ENCODE results near the gene TEX11. TPM values are rescaled to one million over a fixed set of nuclear protein-coding genes. Genes with fewer than 3 reads are reported as not detected.

The TEX11 gene
- total and polyA plus RNA-seq, 2 of the 13 experiments (the other 11 are each of a cell fraction or from before 2014, with no cell fraction given) = not detected

DNA sequence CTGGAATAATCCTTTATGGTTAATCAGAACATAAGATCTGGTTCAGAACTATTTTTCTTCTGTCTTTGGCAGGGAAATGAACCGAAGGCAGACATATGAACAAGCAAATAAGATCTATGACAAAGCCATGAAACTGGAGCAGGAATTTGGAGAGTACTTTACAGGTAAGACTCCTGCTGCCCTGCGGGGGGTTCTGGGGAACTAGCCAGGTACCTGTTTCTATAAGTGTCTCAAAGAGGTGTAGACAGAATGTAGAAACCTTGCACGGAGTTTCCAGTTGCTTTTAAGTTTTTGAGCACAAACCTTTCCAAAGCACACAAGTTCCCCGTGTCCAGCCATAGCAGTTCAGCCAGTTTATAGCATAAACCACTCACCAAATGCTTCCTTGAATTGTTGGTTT, 407.7 kb downstream of the TEX11 start (continued):
- TF ChIP-seq AGO2 (optimal IDR thresholded peaks at IDR 0.05; ENCODE audit: low read depth, low read length) = no peak
- TF ChIP-seq FOXK2 (IDR thresholded peaks at IDR 0.05) = no peak
- TF ChIP-seq ZNF670 (CRISPR knock-in tag; IDR thresholded peaks at IDR 0.05; ENCODE audit: borderline replicate concordance) = no peak
- TF ChIP-seq, protein P1, sequence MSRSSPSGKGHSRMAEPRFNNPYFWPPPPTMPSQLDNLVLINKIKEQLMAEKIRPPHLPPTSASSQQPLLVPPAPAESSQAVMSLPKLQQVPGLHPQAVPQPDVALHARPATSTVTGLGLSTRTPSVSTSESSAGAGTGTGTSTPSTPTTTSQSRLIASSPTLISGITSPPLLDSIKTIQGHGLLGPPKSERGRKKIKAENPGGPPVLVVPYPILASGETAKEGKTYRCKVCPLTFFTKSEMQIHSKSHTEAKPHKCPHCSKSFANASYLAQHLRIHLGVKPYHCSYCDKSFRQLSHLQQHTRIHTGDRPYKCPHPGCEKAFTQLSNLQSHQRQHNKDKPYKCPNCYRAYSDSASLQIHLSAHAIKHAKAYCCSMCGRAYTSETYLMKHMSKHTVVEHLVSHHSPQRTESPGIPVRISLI (CRISPR knock-in tag; IDR thresholded peaks at IDR 0.05; ENCODE audit: borderline replicate concordance) = no peak
- TF ChIP-seq PPARG (CRISPR knock-in tag; conservative IDR thresholded peaks at IDR 0.05) = no peak

DNA sequence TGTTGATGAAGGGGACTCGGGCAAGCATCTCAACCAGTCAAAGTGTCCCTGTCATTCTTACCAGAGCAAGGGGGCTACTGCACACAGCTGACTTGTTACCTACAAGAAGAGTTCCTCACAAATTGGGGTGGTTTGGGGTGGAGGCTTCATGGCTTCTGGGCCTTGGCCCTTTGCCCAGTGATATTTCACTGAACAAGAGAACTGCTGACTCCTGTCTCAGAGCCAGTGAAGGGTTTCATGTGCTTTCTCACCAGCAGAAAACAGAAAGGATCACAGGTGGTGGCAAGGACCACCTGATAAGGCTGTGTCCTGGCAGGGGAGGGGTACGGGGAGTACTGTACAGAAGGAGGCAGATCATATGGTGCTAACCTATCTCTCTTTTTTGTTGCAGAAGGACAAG, 410.4 kb downstream of the TEX11 start:
- FAIRE-seq (no peak), ATAC-seq (no peak), DNase-seq (ENCODE audit: low spot score) (no peak)
- Histone ChIP-seq H3K9me3 (ENCODE audit: low read length) (no peaks in the 10 kb centered on the region), H3K36me3 (replicated peaks in 1 of 2; ENCODE audit: control insufficient read depth in 1 of 2, insufficient read depth in 2 of 2, low read length in 2 of 2) (peaks cover 3 to 5% of the 10 kb centered on the region in 2 experiments; a peak in 1 of 5 replicates), H3K79me2 (ENCODE audit: insufficient read depth, low read length) (no peaks in the 10 kb centered on the region), H3K9ac (ENCODE audit: insufficient read depth, low read depth, low read length) (no peak overlapping the region), H3K27ac (ENCODE audit: extremely low read length, insufficient read depth, low read length) (no peak overlapping the region), H3K4me2 (ENCODE audit: low read depth, low read length) (no peak overlapping the region), H3K27me3 (ENCODE audit: control insufficient read depth in 1 of 2, insufficient read depth in 2 of 2, low read length in 2 of 2) (no peaks in the 10 kb centered on the region), H3K4me3 (replicated peaks in 1 of 3; ENCODE audit: insufficient read depth in 1 of 3, low read depth in 2 of 3, low read length in 3 of 3) (no peak overlapping the region), H2AFZ (ENCODE audit: low read length) (no peak overlapping the region), H3K4me1 (ENCODE audit: insufficient read depth, low read length) (no peaks in the 10 kb centered on the region), H4K20me1 (ENCODE audit: insufficient read depth, low read length) (no peaks in the 10 kb centered on the region)
- ChIA-PET CTCF (ENCODE audit: low intra/inter-chr PET ratio, low total read pairs) (no interaction called here), POLR2A (no interaction called here)
- intact Hi-C loops (cut with micrococcal nuclease; ENCODE audit: unreplicated experiment) = no loop called here
- WGBS (ENCODE audit: low lambda C conversion rate) = no CpG with 5 or more reads among the region's 2 CpGs
- in situ Hi-C loops (cut with HindIII; ENCODE audit: extremely low pct_ligation_motif_present, low pct_unique_long_range_greater_than_20kb) = no loop called here
- BruUV-seq (replicated peaks) = no TSS peak
- no peak for TF ChIP-seq ZNF225 (CRISPR knock-in tag; IDR thresholded peaks at IDR 0.05)
- no peak for TF ChIP-seq KLF9 (CRISPR knock-in tag; IDR thresholded peaks at IDR 0.05; ENCODE audit: low read depth)
- TF ChIP-seq, protein P2, sequence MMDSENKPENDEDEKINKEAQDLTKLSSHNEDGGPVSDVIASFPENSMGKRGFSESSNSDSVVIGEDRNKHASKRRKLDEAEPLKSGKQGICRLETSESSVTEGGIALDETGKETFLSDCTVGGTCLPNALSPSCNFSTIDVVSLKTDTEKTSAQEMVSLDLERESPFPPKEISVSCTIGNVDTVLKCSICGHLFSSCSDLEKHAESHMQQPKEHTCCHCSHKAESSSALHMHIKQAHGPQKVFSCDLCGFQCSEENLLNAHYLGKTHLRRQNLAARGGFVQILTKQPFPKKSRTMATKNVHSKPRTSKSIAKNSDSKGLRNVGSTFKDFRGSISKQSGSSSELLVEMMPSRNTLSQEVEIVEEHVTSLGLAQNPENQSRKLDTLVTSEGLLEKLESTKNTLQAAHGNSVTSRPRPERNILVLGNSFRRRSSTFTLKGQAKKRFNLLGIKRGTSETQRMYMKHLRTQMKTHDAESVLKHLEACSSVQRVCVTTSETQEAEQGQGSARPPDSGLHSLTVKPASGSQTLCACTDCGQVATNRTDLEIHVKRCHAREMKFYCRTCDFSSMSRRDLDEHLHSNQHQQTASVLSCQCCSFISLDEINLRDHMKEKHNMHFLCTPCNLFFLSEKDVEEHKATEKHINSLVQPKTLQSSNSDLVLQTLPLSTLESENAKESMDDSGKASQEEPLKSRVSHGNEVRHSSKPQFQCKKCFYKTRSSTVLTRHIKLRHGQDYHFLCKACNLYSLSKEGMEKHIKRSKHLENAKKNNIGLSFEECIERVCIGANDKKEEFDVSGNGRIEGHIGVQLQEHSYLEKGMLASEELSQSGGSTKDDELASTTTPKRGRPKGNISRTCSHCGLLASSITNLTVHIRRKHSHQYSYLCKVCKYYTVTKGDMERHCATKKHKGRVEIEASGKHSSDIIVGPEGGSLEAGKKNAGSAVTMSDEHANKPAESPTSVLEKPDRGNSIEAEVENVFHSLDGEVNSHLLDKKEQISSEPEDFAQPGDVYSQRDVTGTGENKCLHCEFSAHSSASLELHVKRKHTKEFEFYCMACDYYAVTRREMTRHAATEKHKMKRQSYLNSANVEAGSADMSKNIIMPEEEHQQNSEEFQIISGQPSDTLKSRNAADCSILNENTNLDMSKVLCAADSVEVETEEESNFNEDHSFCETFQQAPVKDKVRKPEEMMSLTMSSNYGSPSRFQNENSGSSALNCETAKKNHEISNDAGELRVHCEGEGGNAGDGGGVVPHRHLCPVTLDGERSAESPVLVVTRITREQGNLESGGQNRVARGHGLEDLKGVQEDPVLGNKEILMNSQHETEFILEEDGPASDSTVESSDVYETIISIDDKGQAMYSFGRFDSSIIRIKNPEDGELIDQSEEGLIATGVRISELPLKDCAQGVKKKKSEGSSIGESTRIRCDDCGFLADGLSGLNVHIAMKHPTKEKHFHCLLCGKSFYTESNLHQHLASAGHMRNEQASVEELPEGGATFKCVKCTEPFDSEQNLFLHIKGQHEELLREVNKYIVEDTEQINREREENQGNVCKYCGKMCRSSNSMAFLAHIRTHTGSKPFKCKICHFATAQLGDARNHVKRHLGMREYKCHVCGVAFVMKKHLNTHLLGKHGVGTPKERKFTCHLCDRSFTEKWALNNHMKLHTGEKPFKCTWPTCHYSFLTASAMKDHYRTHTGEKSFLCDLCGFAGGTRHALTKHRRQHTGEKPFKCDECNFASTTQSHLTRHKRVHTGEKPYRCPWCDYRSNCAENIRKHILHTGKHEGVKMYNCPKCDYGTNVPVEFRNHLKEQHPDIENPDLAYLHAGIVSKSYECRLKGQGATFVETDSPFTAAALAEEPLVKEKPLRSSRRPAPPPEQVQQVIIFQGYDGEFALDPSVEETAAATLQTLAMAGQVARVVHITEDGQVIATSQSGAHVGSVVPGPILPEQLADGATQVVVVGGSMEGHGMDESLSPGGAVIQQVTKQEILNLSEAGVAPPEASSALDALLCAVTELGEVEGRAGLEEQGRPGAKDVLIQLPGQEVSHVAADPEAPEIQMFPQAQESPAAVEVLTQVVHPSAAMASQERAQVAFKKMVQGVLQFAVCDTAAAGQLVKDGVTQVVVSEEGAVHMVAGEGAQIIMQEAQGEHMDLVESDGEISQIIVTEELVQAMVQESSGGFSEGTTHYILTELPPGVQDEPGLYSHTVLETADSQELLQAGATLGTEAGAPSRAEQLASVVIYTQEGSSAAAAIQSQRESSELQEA (CRISPR knock-in tag; IDR thresholded peaks at IDR 0.05; ENCODE audit: not compliant biosample characterization) = no peak
- no peak for TF ChIP-seq HMG20B (CRISPR knock-in tag; conservative IDR thresholded peaks at IDR 0.05)
- TF ChIP-seq NR2C2 (CRISPR knock-in tag; IDR thresholded peaks at IDR 0.05; ENCODE audit: borderline replicate concordance) = no peak
- TF ChIP-seq, protein P3, sequence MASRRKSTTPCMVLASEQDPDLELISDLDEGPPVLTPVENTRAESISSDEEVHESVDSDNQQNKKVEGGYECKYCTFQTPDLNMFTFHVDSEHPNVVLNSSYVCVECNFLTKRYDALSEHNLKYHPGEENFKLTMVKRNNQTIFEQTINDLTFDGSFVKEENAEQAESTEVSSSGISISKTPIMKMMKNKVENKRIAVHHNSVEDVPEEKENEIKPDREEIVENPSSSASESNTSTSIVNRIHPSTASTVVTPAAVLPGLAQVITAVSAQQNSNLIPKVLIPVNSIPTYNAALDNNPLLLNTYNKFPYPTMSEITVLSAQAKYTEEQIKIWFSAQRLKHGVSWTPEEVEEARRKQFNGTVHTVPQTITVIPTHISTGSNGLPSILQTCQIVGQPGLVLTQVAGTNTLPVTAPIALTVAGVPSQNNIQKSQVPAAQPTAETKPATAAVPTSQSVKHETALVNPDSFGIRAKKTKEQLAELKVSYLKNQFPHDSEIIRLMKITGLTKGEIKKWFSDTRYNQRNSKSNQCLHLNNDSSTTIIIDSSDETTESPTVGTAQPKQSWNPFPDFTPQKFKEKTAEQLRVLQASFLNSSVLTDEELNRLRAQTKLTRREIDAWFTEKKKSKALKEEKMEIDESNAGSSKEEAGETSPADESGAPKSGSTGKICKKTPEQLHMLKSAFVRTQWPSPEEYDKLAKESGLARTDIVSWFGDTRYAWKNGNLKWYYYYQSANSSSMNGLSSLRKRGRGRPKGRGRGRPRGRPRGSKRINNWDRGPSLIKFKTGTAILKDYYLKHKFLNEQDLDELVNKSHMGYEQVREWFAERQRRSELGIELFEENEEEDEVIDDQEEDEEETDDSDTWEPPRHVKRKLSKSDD (CRISPR knock-in tag; IDR thresholded peaks at IDR 0.05; ENCODE audit: low read depth) = no peak
